T47D (cell line): ENCODE measurements around the gene ANAPC7.
A peak's percentile ranks its signal among the peaks of the same experiment; 100 is the strongest.
"Not testable (repeated sequence)": the region's sequence is repeated elsewhere in the genome, so short reads cannot be mapped to it uniquely, and the experiment has no call there.

Experiments used
- DNase-seq, 2 experiments: peaks; one replicate each; pipeline versions ENCODE4 v3.0.0 to v3.0.0-alpha.2; 2011 to 2012; ENCODE audit warnings: low read depth in 1 of 2, low spot score in 1 of 2
- JUND ChIP-seq: IDR thresholded peaks from 2 replicates; pipeline ENCODE4 v1.6.1; 2012; ENCODE audit warnings: low read depth
- in situ Hi-C: cut with HindIII; loops from 2 replicates; pipeline ENCODE4 v1.10.0; 2016; ENCODE audit warnings: low sequenced_read_pairs, low pct_unique_long_range_greater_than_20kb

ANAPC7 gene

DNA sequence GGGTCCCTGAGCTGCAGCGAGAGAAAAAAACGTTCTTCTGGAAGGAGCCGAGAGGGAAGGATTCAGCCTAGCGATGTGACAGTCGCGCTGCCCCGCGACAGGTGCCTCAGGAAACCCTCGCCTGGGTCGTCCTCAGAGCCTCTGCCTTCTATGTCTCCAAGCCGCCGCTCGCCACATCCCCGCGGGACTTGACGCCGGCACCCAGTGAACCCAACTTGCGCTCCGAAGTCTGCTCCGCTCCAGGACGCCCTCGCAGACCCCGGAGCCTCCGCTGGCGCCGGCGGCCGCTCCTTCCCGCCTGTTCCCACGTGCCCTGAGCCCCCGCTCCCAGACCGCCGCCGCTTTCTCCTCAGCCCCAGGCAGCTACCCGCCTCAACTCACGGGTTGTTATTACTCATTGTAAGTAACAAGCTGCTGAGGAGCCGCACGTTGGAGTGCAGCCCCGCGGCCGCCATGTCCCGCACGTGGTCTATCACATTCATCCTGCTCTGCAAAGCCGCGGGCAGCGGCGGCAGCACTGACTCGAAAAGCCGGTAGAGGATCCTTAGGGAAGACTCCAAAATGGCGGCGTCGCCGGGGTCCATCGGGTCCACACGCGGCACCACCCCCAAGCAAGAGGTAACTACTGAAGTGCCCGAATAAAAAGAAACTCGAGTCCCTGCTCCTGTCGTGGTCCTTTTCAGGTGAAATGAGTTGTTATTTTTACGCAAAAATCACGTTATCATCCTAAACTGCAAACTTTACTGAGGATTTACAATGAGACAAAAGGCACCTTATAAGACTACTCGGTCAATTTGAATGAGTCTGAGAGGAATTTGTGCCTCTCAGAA lies at the start of gene ANAPC7:
Gene ANAPC7 (minus strand): TSS at position 563 of the 830 bp plus-strand sequence. CDS start 81 bp downstream, at position 482.
- peak; percentile 83 to 97 for DNase-seq
- in situ Hi-C loops: no loop called here
- no peak for TF ChIP-seq JUND

DNA sequence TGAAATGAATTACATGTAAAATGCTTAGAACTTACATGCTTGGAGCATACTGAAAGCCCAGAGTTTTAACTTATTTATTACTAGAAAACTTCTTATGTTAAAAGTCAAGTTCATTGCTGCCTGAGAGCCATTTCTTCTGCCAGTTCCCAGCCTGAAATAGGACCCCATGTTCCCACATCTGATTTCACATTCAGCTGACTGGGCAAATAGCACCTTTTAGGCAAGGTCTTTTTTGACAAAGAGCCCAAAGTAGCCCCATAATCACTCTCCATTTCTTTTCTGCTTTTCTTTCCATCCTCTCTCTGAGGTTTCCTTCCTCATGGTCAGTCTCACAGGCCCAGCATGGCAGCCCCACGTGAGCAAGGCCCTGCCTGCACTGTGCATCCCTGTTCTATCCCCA lies 47.8 kb upstream of the ANAPC7 start:
- in situ Hi-C loops: no loop called here
- DNase-seq: no peak
- TF ChIP-seq JUND: no peak

- DNase-seq: peak; percentile 73 to 98
- TF ChIP-seq JUND: no peak
- in situ Hi-C loops: no loop called here
Measured at GRCh38 chr12:110449799-110450497, 46.4 kb upstream of the ANAPC7 start, which contains the start of gene ARPC3. ARPC3 (minus strand) TSS chr12:110450337; CDS start chr12:110450260, 77 bp downstream.

DNA sequence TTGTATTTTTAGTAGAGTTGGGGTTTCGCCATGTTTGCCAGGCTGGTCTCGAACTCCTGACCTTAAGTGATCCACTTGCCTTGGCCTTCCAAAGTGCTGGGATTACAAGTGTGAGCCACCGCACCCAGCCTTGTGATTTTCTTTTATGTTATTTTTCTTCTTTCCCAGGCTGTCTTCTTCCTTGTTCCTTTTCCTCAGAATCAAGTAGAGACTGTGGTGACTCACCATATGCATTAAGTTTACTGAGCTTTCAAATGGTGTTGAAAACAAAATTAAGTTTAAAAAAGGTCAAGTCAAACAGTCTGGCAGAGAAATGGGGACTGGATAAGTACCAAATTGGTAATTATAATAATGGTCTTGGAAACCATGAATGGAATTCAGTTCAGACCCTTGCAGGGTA lies 40.9 kb upstream of the ANAPC7 start:
- in situ Hi-C loops: no loop called here
- no peak for DNase-seq
- TF ChIP-seq JUND: no peak

GRCh38 chr12:110436231-110436630 lies 32.7 kb upstream of the ANAPC7 start:
- TF ChIP-seq JUND: no peak
- no peak for DNase-seq
- in situ Hi-C loops: no loop called here

DNA sequence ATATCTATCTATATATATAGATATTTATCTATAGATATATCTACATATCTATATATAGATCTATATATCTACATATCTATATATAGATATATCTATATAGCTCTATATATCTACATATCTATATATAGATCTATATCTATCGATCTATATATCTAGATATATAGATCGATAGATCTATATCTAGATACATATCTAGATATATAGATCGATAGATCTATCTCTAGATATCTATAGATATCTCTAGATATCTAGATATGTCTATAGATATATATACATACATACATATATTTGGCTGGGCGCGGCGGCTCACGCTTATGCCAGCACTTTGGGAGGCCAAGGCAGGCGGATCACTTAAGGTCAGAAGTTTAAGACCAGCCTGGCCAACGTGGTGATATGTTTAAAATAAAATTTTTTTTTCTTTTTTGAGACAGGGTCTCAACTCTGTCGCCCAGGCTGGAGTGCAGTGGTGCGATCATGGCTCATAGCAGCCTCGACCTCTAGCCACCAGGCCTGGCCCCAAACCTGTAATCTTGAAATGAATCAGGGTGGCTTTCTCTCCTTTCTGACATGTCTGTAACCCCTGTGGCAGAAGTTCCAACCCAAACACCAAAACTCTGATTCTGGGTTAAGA lies 28.6 kb upstream of the ANAPC7 start:
- in situ Hi-C loops: no loop called here
- TF ChIP-seq JUND: no peak
- no peak for DNase-seq

- in situ Hi-C loops, DNase-seq: not testable (repeated sequence)
Measured at GRCh38 chr12:110429676-110430075, 26.2 kb upstream of the ANAPC7 start.

DNA sequence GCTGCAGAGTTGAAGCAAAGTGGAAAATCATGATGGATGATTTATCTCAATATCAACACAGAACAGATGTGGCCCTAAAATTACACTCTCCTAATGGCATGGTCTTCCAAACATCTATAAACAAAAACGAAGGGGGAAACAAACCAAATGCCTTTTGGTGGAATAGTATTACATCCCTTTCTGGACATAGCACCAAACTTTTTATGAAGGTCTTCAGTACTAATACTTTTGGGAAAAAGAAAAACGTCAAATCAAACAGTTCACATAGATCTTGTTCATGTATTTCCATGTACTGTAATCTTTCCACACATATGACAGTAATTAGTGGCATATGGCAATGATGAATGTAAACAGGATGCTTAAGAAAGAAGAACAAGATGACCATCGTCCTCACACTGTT lies 22.9 kb upstream of the ANAPC7 start:
- in situ Hi-C loops: no loop called here
- DNase-seq: no peak
- TF ChIP-seq JUND: no peak

DNA sequence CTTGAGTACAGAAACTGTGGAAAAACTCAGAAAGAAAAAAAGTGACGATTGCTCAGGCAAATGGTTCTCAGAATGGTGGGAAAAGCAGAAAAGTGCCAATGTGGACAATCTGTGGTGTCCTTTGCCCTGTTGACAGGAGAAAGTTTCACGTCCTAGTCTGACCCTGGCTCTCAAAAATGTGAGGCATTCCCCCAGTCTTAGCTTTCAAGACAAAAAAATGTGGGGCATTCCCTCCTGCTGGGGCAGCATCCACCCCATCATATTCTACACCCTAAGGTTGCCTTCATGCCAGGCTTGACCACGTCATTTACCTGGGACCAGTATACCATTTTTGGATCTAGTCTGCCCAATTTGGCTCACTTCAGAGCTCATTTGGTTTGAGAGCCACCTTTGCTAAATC lies 20.7 kb upstream of the ANAPC7 start:
- no peak for TF ChIP-seq JUND
- in situ Hi-C loops: no loop called here
- no peak for DNase-seq

- DNase-seq: no peak
- in situ Hi-C loops: no loop called here
Measured at GRCh38 chr12:110421701-110422100, 18.2 kb upstream of the ANAPC7 start.

GRCh38 chr12:110421159-110421661 lies 17.7 kb upstream of the ANAPC7 start:
- TF ChIP-seq JUND: no peak
- in situ Hi-C loops: no loop called here
- no peak for DNase-seq

More at GRCh38 chr12:110421701-110422100, 18.2 kb upstream of the ANAPC7 start:
- no peak for TF ChIP-seq JUND

- DNase-seq, in situ Hi-C loops: not testable (repeated sequence)
Measured at GRCh38 chr12:110420644-110421043, 17.1 kb upstream of the ANAPC7 start.

GRCh38 chr12:110417113-110417512 lies 13.6 kb upstream of the ANAPC7 start:
- in situ Hi-C loops, DNase-seq: not testable (repeated sequence)

DNA sequence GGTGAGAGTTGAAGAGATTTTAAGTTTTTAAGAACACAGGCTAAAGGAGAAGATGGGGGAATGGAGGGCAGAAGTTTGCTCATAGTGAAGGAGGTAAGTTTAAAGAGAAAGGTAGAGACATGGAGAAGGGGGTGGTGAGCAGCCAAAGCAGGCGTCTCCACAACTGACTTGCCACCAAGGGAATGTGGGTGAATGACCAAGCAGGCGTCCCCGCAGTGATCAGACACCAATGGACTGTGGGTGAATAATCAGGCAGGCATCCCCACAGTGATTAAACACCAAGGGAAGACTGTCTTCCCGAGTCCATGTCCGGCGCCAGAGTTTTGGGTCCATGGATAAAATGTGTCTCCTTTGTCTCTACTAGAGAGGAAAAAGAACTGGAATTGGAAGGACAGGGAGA lies 6.6 kb upstream of the ANAPC7 start:
- DNase-seq, in situ Hi-C loops: not testable (repeated sequence)

DNA sequence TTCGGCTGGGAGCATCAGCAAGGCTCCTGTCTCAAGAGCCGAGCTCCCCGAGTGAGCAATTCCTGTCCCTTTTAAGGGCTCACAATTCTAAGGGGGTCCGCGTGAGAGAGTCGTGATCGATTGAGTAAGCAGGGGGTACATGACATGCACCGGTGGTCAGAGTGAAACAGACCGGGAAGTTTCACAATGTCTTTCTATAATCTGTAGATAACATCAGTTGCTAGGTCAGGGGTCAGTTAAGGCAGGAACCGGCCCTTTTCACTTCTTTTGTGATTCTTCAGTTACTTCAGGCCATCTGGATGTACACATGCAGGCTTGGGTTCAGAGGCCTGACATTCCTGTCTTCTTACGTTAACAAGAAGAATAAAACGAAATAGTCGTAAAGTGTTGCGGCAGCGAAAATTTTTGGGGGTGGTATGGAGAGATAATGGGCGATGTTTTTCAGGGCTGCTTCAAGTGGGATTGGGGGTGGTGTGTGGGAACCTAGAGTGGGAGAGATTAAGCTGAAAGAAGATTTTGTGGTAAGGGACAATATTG lies 1.7 kb upstream of the ANAPC7 start:
- DNase-seq, in situ Hi-C loops: not testable (repeated sequence)
